Keratinocyte (primary cell): Measurements from ENCODE around the gene ADAM22. TPM values are rescaled to one million over a fixed set of nuclear protein-coding genes. Genes with fewer than 3 reads are reported as not detected.
"Not testable (repeated sequence)": the region's sequence is repeated elsewhere in the genome, so short reads cannot be mapped to it uniquely, and the experiment has no call there.

ENCODE experiments used
- DNase-seq: peaks from one replicate; pipeline ENCODE4 v3.0.0-alpha.2; 2011; ENCODE audit warnings: low read depth, missing footprints, low spot score
- FAIRE-seq: peaks from 2 replicates; lab custom pipeline; 2011; peaks lifted over from hg19 to GRCh38; lab: Jason Lieb, UNC
- H2AFZ ChIP-seq: 2 replicates; pipeline ENCODE4 v1.6.0; 2012; ENCODE audit warnings: low read length, control low read depth, inconsistent platforms; ENCODE audit not compliant: control insufficient read depth
- H3K27ac ChIP-seq: 2 replicates; pipeline ENCODE4 v1.5.1; 2011; ENCODE audit warnings: low read length; ENCODE audit not compliant: control insufficient read depth, insufficient read depth
- H3K27me3 ChIP-seq: 3 replicates; pipeline ENCODE4 v1.6.0; 2011; ENCODE audit warnings: low read length; ENCODE audit not compliant: control insufficient read depth, insufficient read depth; ENCODE audit errors: extremely low read depth
- H3K36me3 ChIP-seq, 2 experiments: 2 replicates in 1 of 2; 3 replicates in 1 of 2; pipeline ENCODE4 v1.5.1; 2011; ENCODE audit warnings: low read length in 2 of 2, mild to moderate bottlenecking in 1 of 2; ENCODE audit not compliant: control insufficient read depth in 2 of 2, insufficient read depth in 2 of 2; ENCODE audit errors: extremely low read depth in 1 of 2
- H3K4me1 ChIP-seq: 3 replicates; pipeline ENCODE4 v1.5.1; 2011; ENCODE audit warnings: low read length; ENCODE audit not compliant: control insufficient read depth, insufficient read depth; ENCODE audit errors: extremely low read depth
- H3K4me2 ChIP-seq: 3 replicates; pipeline ENCODE4 v1.6.0; 2011; ENCODE audit warnings: low read depth, low read length; ENCODE audit not compliant: control insufficient read depth, insufficient read depth; ENCODE audit errors: extremely low read depth
- H3K4me3 ChIP-seq, 3 experiments: fragments of 200-600 bp in 1 of 3; sonication (generic) in 1 of 3; 2 replicates in 2 of 3; 3 replicates in 1 of 3; pipeline ENCODE4 v1.5.1; 2011 to 2016; ENCODE audit warnings: low read length in 3 of 3, mild to moderate bottlenecking in 3 of 3, control low read depth in 2 of 3, inconsistent platforms in 1 of 3, low read depth in 1 of 3, mixed read lengths in 1 of 3, mixed run types in 1 of 3, moderate library complexity in 1 of 3; ENCODE audit not compliant: control insufficient read depth in 2 of 3, insufficient read depth in 2 of 3; ENCODE audit errors: extremely low read depth in 1 of 3
- H3K79me2 ChIP-seq: 2 replicates; pipeline ENCODE4 v1.6.0; 2012; ENCODE audit warnings: low read length; ENCODE audit not compliant: control insufficient read depth, insufficient read depth
- H3K9ac ChIP-seq: 3 replicates; pipeline ENCODE4 v1.6.0; 2011; ENCODE audit warnings: low read length; ENCODE audit not compliant: control insufficient read depth, insufficient read depth; ENCODE audit errors: extremely low read depth
- H3K9me1 ChIP-seq: 3 replicates; pipeline ENCODE4 v1.6.0; 2011; ENCODE audit warnings: low read length; ENCODE audit not compliant: control insufficient read depth, insufficient read depth; ENCODE audit errors: extremely low read depth
- H3K9me3 ChIP-seq: 2 replicates; pipeline ENCODE4 v1.5.1; 2012; ENCODE audit warnings: low read depth, low read length; ENCODE audit not compliant: control insufficient read depth
- H4K20me1 ChIP-seq: 3 replicates; pipeline ENCODE4 v1.6.0; 2011; ENCODE audit warnings: low read length; ENCODE audit not compliant: control insufficient read depth, insufficient read depth; ENCODE audit errors: extremely low read depth
- EZH2 ChIP-seq: IDR thresholded peaks from one replicate; pipeline ENCODE4 v1.6.1; 2012; ENCODE audit warnings: inconsistent platforms, mild to moderate bottlenecking, low read length, moderate library complexity
- dilution Hi-C: fragments of 300-500 bp; cut with MboI; formaldehyde crosslinking; loops from one replicate; pipeline ENCODE4 v1.7.0; 2020; ENCODE audit warnings: low sequenced_read_pairs; ENCODE audit not compliant: extremely low pct_ligation_motif_present
- polyA plus RNA-seq, 5 experiments: library from polyadenylated mRNA; depleted of rRNA in 3 of 5; stranded (reverse) in 3 of 5; stranded (forward) in 1 of 5; unstranded in 1 of 5; fragments of >200 nt; gene quantifications; 1 replicate in 1 of 5; 2 replicates in 3 of 5; 3 replicates in 1 of 5; pipeline versions ENCODE4 v1.2.1 to v1.2.3, GENCODE V29; 2011 to 2012; ENCODE audit warnings: missing spikeins in 2 of 5, low read depth in 1 of 5, low replicate concordance in 1 of 5
- TF ChIP-seq, protein P1 (sequence below), 3 experiments: IDR thresholded peaks in 1 of 3; conservative IDR thresholded peaks in 1 of 3; optimal IDR thresholded peaks in 1 of 3; 2 replicates in 2 of 3; 3 replicates in 1 of 3; pipeline versions ENCODE3 to v1.5.1; 2011; ENCODE audit warnings: low read length in 3 of 3, mild to moderate bottlenecking in 3 of 3, moderate library complexity in 2 of 3, control low read depth in 1 of 3, inconsistent platforms in 1 of 3; ENCODE audit not compliant: insufficient read depth in 2 of 3; ENCODE audit errors: extremely low read depth in 1 of 3

The ADAM22 gene
- polyA plus RNA-seq, 1 donor (not counting 4 experiments of a cell fraction or from before 2014, with no cell fraction given): 0.07 TPM

DNA sequence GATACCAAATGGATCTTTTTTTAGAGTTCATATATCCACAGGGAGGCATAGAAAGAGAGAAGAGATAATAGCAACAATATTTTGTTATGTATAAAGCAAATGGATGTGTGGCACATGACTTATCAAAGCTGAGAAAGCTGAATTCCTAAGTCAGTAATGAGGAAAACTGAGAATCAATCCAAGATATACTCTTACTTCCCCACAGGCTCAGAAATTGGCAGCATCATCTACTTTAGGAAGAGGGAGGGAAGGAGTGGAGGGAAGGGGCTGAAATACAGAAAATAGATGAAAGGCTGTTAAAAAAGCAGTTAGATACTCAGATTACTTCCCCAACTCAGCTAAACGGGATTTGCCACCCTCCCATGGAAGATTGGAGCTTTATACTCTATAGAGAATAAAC is 222.3 kb downstream of the ADAM22 start:
- Histone ChIP-seq H2AFZ (no peak overlapping the region), H3K9me3 (no peaks in the 10 kb centered on the region), H3K4me2 (no peak overlapping the region), H3K9me1 (no peaks in the 10 kb centered on the region), H3K27ac (no peak overlapping the region), H4K20me1 (no peaks in the 10 kb centered on the region), H3K27me3 (peaks cover 3% of the 10 kb centered on the region), H3K4me1 (no peaks in the 10 kb centered on the region), H3K9ac (no peak overlapping the region), H3K4me3 (no peak overlapping the region), H3K36me3 (no peaks in the 10 kb centered on the region), H3K79me2 (no peaks in the 10 kb centered on the region)
- TF ChIP-seq, protein P1, sequence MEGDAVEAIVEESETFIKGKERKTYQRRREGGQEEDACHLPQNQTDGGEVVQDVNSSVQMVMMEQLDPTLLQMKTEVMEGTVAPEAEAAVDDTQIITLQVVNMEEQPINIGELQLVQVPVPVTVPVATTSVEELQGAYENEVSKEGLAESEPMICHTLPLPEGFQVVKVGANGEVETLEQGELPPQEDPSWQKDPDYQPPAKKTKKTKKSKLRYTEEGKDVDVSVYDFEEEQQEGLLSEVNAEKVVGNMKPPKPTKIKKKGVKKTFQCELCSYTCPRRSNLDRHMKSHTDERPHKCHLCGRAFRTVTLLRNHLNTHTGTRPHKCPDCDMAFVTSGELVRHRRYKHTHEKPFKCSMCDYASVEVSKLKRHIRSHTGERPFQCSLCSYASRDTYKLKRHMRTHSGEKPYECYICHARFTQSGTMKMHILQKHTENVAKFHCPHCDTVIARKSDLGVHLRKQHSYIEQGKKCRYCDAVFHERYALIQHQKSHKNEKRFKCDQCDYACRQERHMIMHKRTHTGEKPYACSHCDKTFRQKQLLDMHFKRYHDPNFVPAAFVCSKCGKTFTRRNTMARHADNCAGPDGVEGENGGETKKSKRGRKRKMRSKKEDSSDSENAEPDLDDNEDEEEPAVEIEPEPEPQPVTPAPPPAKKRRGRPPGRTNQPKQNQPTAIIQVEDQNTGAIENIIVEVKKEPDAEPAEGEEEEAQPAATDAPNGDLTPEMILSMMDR (optimal IDR thresholded peaks at IDR 0.05 in 1 of 3, IDR thresholded peaks at IDR 0.05 in 1 of 3, conservative IDR thresholded peaks at IDR 0.05 in 1 of 3; ENCODE audit: extremely low read depth in 1 of 3, insufficient read depth in 2 of 3, low read length in 3 of 3): no peak
- TF ChIP-seq EZH2: no peak
- dilution Hi-C loops: no loop called here
- no peak for FAIRE-seq
- DNase-seq: no peak

GRCh38 chr7:88159741-88160140 is 225.7 kb downstream of the ADAM22 start:
- DNase-seq, H2AFZ ChIP-seq, H3K4me2 ChIP-seq, H3K9me3 ChIP-seq, dilution Hi-C loops, FAIRE-seq, H3K9ac ChIP-seq, H3K4me3 ChIP-seq, H3K79me2 ChIP-seq, H3K4me1 ChIP-seq, H4K20me1 ChIP-seq, H3K9me1 ChIP-seq, H3K27me3 ChIP-seq, H3K27ac ChIP-seq, H3K36me3 ChIP-seq: not testable (repeated sequence)

GRCh38 chr7:88165697-88166096 is 231.6 kb downstream of the ADAM22 start:
- H3K9me1 ChIP-seq: no peaks in the 10 kb centered on the region
- no peak overlapping the region for H3K4me2 ChIP-seq
- no peaks in the 10 kb centered on the region for H3K27me3 ChIP-seq
- no peaks in the 10 kb centered on the region for H4K20me1 ChIP-seq
- H3K27ac ChIP-seq: no peak overlapping the region
- no peak for DNase-seq
- H3K9me3 ChIP-seq: no peaks in the 10 kb centered on the region
- dilution Hi-C loops: no loop called here
- no peak overlapping the region for H3K9ac ChIP-seq
- no peaks in the 10 kb centered on the region for H3K36me3 ChIP-seq
- no peak overlapping the region for H3K4me3 ChIP-seq
- H2AFZ ChIP-seq: no peak overlapping the region
- H3K4me1 ChIP-seq: no peaks in the 10 kb centered on the region
- TF ChIP-seq EZH2: no peak
- TF ChIP-seq, protein P1 (optimal IDR thresholded peaks at IDR 0.05 in 1 of 3, IDR thresholded peaks at IDR 0.05 in 1 of 3, conservative IDR thresholded peaks at IDR 0.05 in 1 of 3; ENCODE audit: extremely low read depth in 1 of 3, insufficient read depth in 2 of 3, low read length in 3 of 3): no peak
- no peak for FAIRE-seq
- H3K79me2 ChIP-seq: no peaks in the 10 kb centered on the region
